HEK293 (cell line): ENCODE measurements around the gene IL17RC.

Experiments
- CTCF ChIA-PET: fragments of 350-600 bp; formaldehyde crosslinking; extraction: SDS; loops from one replicate; lab custom pipeline; 2021; ENCODE audit warnings: antibody characterized with exemption; lab: Yijun Ruan, JAX
- POLR2A ChIA-PET: fragments of 300-600 bp; formaldehyde crosslinking; extraction: SDS; loops from one replicate; lab custom pipeline; 2020; ENCODE audit warnings: antibody characterized with exemption, inconsistent platforms; lab: Yijun Ruan, JAX
- H3K27ac ChIP-seq: fragments of 200-500 bp; sonication (Bioruptor generic); 2 replicates; pipeline ENCODE4 v1.5.1; 2014; ENCODE audit warnings: low read depth, low read length, control low read depth, inconsistent platforms; ENCODE audit errors: extremely low read depth
- H3K36me3 ChIP-seq, 2 experiments: fragments of 200-500 bp in 1 of 2; sonication (Bioruptor generic) in 1 of 2; 1 replicate in 1 of 2; 2 replicates in 1 of 2; pipeline ENCODE4 v1.5.1; 2014 to 2017; ENCODE audit warnings: inconsistent platforms in 2 of 2, low read length in 2 of 2; ENCODE audit not compliant: control insufficient read depth in 2 of 2, insufficient read depth in 1 of 2
- H3K4me1 ChIP-seq: fragments of 200-500 bp; sonication (Bioruptor generic); 2 replicates; pipeline ENCODE4 v1.5.1; 2014; ENCODE audit warnings: mild to moderate bottlenecking, low read length, inconsistent platforms; ENCODE audit not compliant: control insufficient read depth, insufficient read depth
- H3K4me3 ChIP-seq: 2 replicates; pipeline ENCODE4 v1.5.1; 2011; ENCODE audit warnings: low read depth, mild to moderate bottlenecking, control low read depth, low read length, moderate library complexity
- H3K9me3 ChIP-seq: fragments of 200-500 bp; sonication (Bioruptor generic); 2 replicates; pipeline ENCODE4 v1.5.1; 2014; ENCODE audit warnings: low read depth, low read length, inconsistent platforms; ENCODE audit not compliant: control insufficient read depth, insufficient read depth
- GLI4 ChIP-seq: fragments of 450-650 bp; formaldehyde crosslinking; IDR thresholded peaks from 2 replicates; pipeline ENCODE4 v1.5.1; 2016; ENCODE audit warnings: missing biosample characterization, missing genetic modification characterization
- GLIS2 ChIP-seq: fragments of 450-650 bp; formaldehyde crosslinking; IDR thresholded peaks from 2 replicates; pipeline ENCODE4 v1.5.1; 2016; ENCODE audit warnings: missing biosample characterization, missing genetic modification characterization
- PRDM1 ChIP-seq: fragments of 450-650 bp; formaldehyde crosslinking; IDR thresholded peaks from 2 replicates; pipeline ENCODE4; 2016; ENCODE audit warnings: missing biosample characterization, missing genetic modification characterization
- ZBTB17 ChIP-seq: fragments of 450-650 bp; formaldehyde crosslinking; IDR thresholded peaks from 2 replicates; pipeline ENCODE4 v1.5.1; 2016; ENCODE audit warnings: missing biosample characterization, missing genetic modification characterization
- ZBTB21 ChIP-seq: fragments of 450-650 bp; formaldehyde crosslinking; IDR thresholded peaks from 2 replicates; pipeline ENCODE4 v1.5.1; 2017; ENCODE audit warnings: missing biosample characterization, missing genetic modification characterization
- ZNF112 ChIP-seq: fragments of 450-650 bp; formaldehyde crosslinking; IDR thresholded peaks from 2 replicates; pipeline ENCODE4 v1.5.0; 2017; ENCODE audit warnings: missing biosample characterization, missing genetic modification characterization
- ZNF132 ChIP-seq: fragments of 450-650 bp; formaldehyde crosslinking; IDR thresholded peaks from 2 replicates; pipeline ENCODE4 v1.5.1; 2017; ENCODE audit warnings: missing biosample characterization, missing genetic modification characterization, borderline replicate concordance
- ZNF146 ChIP-seq: fragments of 450-650 bp; formaldehyde crosslinking; IDR thresholded peaks from 2 replicates; pipeline ENCODE4 v1.5.1; 2016; ENCODE audit warnings: missing biosample characterization, missing genetic modification characterization
- ZNF202 ChIP-seq: fragments of 450-650 bp; formaldehyde crosslinking; IDR thresholded peaks from 2 replicates; pipeline ENCODE4 v1.5.1; 2016; ENCODE audit warnings: missing biosample characterization, missing genetic modification characterization, borderline replicate concordance
- ZNF211 ChIP-seq: fragments of 450-650 bp; formaldehyde crosslinking; IDR thresholded peaks from 2 replicates; pipeline ENCODE4 v1.5.1; 2016; ENCODE audit warnings: low read depth, missing biosample characterization, missing genetic modification characterization
- ZNF354C ChIP-seq: fragments of 450-650 bp; formaldehyde crosslinking; IDR thresholded peaks from 2 replicates; pipeline ENCODE4 v1.5.1; 2016; ENCODE audit warnings: missing biosample characterization, missing genetic modification characterization, low read depth, borderline replicate concordance
- ZNF404 ChIP-seq: fragments of 450-650 bp; formaldehyde crosslinking; IDR thresholded peaks from 2 replicates; pipeline ENCODE4 v1.5.1; 2017; ENCODE audit warnings: missing biosample characterization, missing genetic modification characterization
- ZNF426 ChIP-seq: fragments of 450-650 bp; formaldehyde crosslinking; IDR thresholded peaks from 2 replicates; pipeline ENCODE4 v1.5.1; 2017; ENCODE audit warnings: missing biosample characterization, missing genetic modification characterization, mild to moderate bottlenecking, inconsistent platforms, moderate library complexity
- ZNF548 ChIP-seq: fragments of 450-650 bp; formaldehyde crosslinking; IDR thresholded peaks from 2 replicates; pipeline ENCODE4 v1.5.1; 2016; ENCODE audit warnings: missing biosample characterization, missing genetic modification characterization
- ZNF585B ChIP-seq: fragments of 450-650 bp; formaldehyde crosslinking; IDR thresholded peaks from 2 replicates; pipeline ENCODE4 v1.5.1; 2016; ENCODE audit warnings: missing biosample characterization, missing genetic modification characterization
- ZNF629 ChIP-seq: fragments of 450-650 bp; formaldehyde crosslinking; IDR thresholded peaks from 2 replicates; pipeline ENCODE4 v1.5.1; 2017; ENCODE audit warnings: missing biosample characterization, missing genetic modification characterization
- ZNF76 ChIP-seq: fragments of 450-650 bp; formaldehyde crosslinking; IDR thresholded peaks from 2 replicates; pipeline ENCODE4; 2016; ENCODE audit warnings: low read depth, missing biosample characterization, missing genetic modification characterization, borderline replicate concordance
- ZNF777 ChIP-seq: fragments of 450-650 bp; formaldehyde crosslinking; IDR thresholded peaks from 2 replicates; pipeline ENCODE4 v1.5.1; 2017; ENCODE audit warnings: missing biosample characterization, missing genetic modification characterization, borderline replicate concordance
- ZNF830 ChIP-seq: fragments of 450-650 bp; IDR thresholded peaks from 2 replicates; pipeline ENCODE4 v1.5.0; 2018; ENCODE audit warnings: missing biosample characterization, missing genetic modification characterization, low read depth, mild to moderate bottlenecking, moderate library complexity
- ZSCAN23 ChIP-seq: fragments of 450-650 bp; formaldehyde crosslinking; IDR thresholded peaks from 2 replicates; pipeline ENCODE4 v1.5.1; 2016; ENCODE audit warnings: missing biosample characterization, missing genetic modification characterization
- TF ChIP-seq, protein P1 (sequence below): fragments of 450-650 bp; formaldehyde crosslinking; IDR thresholded peaks from 2 replicates; pipeline ENCODE4 v1.5.1; 2016; ENCODE audit warnings: missing biosample characterization, missing genetic modification characterization, borderline replicate concordance
- TF ChIP-seq, protein P2 (sequence below): fragments of 450-650 bp; formaldehyde crosslinking; IDR thresholded peaks from 2 replicates; pipeline ENCODE4 v1.5.1; 2016; ENCODE audit warnings: missing biosample characterization, missing genetic modification characterization
- TF ChIP-seq, protein P3 (sequence below): fragments of 450-650 bp; formaldehyde crosslinking; IDR thresholded peaks from 2 replicates; pipeline ENCODE4 v1.5.1; 2016; ENCODE audit warnings: missing biosample characterization, missing genetic modification characterization
- TF ChIP-seq, protein P4 (sequence below): fragments of 450-650 bp; formaldehyde crosslinking; IDR thresholded peaks from 2 replicates; pipeline ENCODE4 v1.5.1; 2017; ENCODE audit warnings: missing biosample characterization, missing genetic modification characterization

IL17RC gene

DNA sequence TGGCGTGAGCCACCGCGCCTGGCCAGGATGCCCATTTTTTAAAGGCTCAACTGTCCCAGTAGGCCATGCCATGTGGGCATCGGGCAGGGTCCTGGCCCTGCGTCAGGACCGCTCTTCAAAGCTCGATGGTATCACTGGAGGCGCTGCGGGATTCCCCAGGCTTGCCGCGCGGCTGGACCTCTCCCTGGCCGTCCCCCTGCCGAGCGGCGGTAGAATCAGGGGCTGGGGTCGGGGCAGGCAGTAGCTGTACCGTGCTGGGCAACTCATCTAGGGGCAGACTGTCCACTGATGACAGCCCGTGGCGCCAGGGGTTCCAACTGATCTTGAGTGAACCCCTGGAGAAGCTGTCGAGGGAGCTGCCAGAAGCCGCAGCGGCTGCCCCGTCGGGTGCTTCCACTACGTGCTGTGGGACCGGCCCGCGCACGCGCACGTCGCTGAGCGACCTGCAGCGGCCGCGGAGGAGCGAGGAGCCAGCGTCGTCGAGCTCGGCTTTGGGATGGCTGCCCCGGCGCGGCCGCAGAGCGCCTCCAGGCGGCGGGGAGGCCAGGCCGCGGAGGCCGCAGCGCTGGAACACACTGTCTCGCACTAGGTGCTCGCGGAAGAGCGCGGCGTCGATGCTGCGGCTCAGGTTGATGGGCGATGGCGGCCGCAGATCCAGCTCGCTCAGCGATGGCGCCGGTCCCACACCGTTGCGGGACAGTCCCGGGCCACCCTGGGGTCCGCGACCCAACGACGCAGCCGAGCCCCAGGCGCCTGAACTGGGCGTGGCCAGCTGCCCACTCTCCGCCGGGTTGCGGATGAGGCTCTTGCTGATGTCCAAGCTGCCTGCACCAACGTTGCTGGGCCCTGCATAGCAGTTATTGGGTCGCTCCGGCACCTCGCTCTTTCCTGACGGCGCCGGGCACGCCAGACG is 29.5 kb downstream of the IL17RC start (continued):
- TF ChIP-seq, protein P1, sequence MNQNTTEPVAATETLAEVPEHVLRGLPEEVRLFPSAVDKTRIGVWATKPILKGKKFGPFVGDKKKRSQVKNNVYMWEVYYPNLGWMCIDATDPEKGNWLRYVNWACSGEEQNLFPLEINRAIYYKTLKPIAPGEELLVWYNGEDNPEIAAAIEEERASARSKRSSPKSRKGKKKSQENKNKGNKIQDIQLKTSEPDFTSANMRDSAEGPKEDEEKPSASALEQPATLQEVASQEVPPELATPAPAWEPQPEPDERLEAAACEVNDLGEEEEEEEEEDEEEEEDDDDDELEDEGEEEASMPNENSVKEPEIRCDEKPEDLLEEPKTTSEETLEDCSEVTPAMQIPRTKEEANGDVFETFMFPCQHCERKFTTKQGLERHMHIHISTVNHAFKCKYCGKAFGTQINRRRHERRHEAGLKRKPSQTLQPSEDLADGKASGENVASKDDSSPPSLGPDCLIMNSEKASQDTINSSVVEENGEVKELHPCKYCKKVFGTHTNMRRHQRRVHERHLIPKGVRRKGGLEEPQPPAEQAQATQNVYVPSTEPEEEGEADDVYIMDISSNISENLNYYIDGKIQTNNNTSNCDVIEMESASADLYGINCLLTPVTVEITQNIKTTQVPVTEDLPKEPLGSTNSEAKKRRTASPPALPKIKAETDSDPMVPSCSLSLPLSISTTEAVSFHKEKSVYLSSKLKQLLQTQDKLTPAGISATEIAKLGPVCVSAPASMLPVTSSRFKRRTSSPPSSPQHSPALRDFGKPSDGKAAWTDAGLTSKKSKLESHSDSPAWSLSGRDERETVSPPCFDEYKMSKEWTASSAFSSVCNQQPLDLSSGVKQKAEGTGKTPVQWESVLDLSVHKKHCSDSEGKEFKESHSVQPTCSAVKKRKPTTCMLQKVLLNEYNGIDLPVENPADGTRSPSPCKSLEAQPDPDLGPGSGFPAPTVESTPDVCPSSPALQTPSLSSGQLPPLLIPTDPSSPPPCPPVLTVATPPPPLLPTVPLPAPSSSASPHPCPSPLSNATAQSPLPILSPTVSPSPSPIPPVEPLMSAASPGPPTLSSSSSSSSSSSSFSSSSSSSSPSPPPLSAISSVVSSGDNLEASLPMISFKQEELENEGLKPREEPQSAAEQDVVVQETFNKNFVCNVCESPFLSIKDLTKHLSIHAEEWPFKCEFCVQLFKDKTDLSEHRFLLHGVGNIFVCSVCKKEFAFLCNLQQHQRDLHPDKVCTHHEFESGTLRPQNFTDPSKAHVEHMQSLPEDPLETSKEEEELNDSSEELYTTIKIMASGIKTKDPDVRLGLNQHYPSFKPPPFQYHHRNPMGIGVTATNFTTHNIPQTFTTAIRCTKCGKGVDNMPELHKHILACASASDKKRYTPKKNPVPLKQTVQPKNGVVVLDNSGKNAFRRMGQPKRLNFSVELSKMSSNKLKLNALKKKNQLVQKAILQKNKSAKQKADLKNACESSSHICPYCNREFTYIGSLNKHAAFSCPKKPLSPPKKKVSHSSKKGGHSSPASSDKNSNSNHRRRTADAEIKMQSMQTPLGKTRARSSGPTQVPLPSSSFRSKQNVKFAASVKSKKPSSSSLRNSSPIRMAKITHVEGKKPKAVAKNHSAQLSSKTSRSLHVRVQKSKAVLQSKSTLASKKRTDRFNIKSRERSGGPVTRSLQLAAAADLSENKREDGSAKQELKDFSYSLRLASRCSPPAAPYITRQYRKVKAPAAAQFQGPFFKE (tag by site-specific recombination): no peak
- TF ChIP-seq, protein P2, sequence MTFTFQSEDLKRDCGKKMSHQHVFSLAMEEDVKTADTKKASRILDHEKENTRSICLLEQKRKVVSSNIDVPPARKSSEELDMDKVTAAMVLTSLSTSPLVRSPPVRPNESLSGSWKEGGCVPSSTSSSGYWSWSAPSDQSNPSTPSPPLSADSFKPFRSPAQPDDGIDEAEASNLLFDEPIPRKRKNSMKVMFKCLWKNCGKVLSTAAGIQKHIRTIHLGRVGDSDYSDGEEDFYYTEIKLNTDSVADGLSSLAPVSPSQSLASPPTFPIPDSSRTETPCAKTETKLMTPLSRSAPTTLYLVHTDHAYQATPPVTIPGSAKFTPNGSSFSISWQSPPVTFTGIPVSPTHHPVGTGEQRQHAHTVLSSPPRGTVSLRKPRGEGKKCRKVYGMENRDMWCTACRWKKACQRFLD: no peak
- TF ChIP-seq ZNF112 (tag by site-specific recombination) (no peak), ZBTB17 (tag by site-specific recombination) (peak; percentile 68; the same call in 1 of the 2 replicates), ZNF146 (tag by site-specific recombination) (no peak), GLIS2 (peak; percentile 69), ZSCAN23 (tag by site-specific recombination) (no peak)

DNA sequence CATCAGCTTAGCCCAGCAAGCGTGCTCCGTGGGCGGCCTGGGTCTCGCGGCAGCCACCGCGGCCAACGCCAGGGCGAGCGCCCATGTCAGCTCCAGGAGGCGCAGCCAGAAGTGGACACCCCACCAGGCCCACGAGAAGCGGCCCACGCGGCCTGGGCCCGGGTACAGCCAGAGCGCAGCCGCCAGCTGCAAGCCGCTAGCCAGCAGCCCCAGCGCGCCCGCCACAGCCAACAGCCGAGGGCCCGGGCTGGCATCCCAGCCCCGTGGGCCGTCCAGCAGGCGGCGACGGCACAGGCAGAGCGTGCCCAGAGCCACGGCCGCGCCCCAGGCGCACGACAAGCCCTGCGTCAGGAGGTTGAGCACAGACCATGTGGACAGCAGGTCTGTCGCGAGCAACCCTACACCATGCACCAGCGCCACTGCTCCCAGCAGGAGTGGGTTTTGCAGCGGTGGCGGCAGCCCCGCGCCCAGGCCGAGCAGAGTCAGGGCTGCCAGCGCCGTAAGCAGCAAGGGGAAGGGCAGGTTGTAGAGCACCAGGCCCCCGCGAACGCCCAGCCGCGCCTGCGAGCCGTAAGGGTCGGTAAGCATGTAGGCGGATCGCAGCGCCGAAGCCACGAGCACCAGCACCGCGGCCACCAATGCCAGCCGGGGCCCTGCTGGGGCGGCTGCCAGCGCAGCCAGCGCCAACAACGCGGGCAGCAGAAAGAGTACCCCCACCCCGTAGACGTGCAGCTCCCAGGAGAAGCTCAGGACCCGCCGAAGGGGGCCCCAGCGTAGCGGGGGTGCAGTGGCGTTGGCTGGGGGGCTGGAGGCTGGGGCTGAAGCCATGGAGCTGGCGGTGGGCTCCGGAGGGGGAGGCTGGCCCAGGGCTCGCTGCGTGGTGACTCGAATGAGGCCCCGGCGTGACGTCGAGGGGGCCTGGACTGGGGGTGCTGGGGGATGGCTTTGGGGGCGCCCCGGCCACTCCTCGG is 30.4 kb downstream of the IL17RC start:
- Histone ChIP-seq H3K27ac (peak overlapping the region; percentile 69; the same call in 1 of the 2 replicates), H3K36me3 (peaks cover 0 to 50% of the 10 kb centered on the region in 2 experiments; a peak in 1 of 3 replicates), H3K4me1 (no peaks in the 10 kb centered on the region), H3K9me3 (no peaks in the 10 kb centered on the region), H3K4me3 (no peak overlapping the region; the same call in 1 of the 2 replicates)
- TF ChIP-seq ZNF202: no peak
- no peak for TF ChIP-seq ZNF426
- TF ChIP-seq ZBTB21 (tag by site-specific recombination): no peak
- TF ChIP-seq PRDM1 (tag by site-specific recombination): no peak
- no peak for TF ChIP-seq ZNF629 (tag by site-specific recombination)
- no peak for TF ChIP-seq ZNF76 (tag by site-specific recombination)
- TF ChIP-seq, protein P3, sequence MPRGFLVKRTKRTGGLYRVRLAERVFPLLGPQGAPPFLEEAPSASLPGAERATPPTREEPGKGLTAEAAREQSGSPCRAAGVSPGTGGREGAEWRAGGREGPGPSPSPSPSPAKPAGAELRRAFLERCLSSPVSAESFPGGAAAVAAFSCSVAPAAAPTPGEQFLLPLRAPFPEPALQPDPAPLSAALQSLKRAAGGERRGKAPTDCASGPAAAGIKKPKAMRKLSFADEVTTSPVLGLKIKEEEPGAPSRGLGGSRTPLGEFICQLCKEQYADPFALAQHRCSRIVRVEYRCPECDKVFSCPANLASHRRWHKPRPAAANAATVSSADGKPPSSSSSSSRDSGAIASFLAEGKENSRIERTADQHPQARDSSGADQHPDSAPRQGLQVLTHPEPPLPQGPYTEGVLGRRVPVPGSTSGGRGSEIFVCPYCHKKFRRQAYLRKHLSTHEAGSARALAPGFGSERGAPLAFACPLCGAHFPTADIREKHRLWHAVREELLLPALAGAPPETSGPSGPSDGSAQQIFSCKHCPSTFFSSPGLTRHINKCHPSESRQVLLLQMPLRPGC (tag by site-specific recombination): no peak
- TF ChIP-seq ZNF830 (tag by site-specific recombination): no peak
- TF ChIP-seq ZNF404: no peak
- TF ChIP-seq ZNF354C (tag by site-specific recombination): no peak
- no peak for TF ChIP-seq ZNF211 (tag by site-specific recombination)
- no peak for TF ChIP-seq GLI4 (tag by site-specific recombination)
- no peak for TF ChIP-seq ZNF132
- TF ChIP-seq, protein P4, sequence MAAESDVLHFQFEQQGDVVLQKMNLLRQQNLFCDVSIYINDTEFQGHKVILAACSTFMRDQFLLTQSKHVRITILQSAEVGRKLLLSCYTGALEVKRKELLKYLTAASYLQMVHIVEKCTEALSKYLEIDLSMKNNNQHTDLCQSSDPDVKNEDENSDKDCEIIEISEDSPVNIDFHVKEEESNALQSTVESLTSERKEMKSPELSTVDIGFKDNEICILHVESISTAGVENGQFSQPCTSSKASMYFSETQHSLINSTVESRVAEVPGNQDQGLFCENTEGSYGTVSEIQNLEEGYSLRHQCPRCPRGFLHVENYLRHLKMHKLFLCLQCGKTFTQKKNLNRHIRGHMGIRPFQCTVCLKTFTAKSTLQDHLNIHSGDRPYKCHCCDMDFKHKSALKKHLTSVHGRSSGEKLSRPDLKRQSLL (tag by site-specific recombination): no peak
- no peak for TF ChIP-seq ZNF585B
- TF ChIP-seq ZNF777: no peak
- TF ChIP-seq ZNF548 (tag by site-specific recombination): no peak
- ChIA-PET CTCF (interaction anchor here (0.5 to 2.3 kb wide), 26 partner anchors 7 to 369 kb away, joined by 3 to 19 read pairs (median 5); partner anchors contain the start of genes ARPC4, CRELD1 and TADA3), POLR2A (interaction anchor here (0.5 to 1.9 kb wide), 20 partner anchors 7 to 374 kb away, joined by 3 to 33 read pairs (median 4); partner anchors contain the start of genes CRELD1, EMC3, IL17RC and JAGN1)
